Mucosa of stomach (tissue), 1 donor: ENCODE results near the gene ZNF385D.
"Not testable (repeated sequence)": the region's sequence is repeated elsewhere in the genome, so short reads cannot be mapped to it uniquely, and the experiment has no call there.

Experiments
- H3K27me3 ChIP-seq: one replicate; pipeline ENCODE4 v1.7.0; 2013; ENCODE audit warnings: mild to moderate bottlenecking, low read length; ENCODE audit not compliant: control insufficient read depth, insufficient read depth
- H3K36me3 ChIP-seq: one replicate; pipeline ENCODE4 v1.7.0; 2013; ENCODE audit warnings: low read length; ENCODE audit not compliant: control insufficient read depth, insufficient read depth
- H3K4me1 ChIP-seq: one replicate; pipeline ENCODE4 v1.7.0; 2013; ENCODE audit warnings: mild to moderate bottlenecking, low read length; ENCODE audit not compliant: control insufficient read depth, insufficient read depth
- H3K4me3 ChIP-seq: one replicate; pipeline ENCODE4 v1.7.0; 2013; ENCODE audit warnings: low read length
- H3K9ac ChIP-seq: one replicate; pipeline ENCODE4 v1.7.0; 2013; ENCODE audit warnings: mild to moderate bottlenecking, low read length, moderate library complexity
- H3K9me3 ChIP-seq: one replicate; pipeline ENCODE4 v1.7.0; 2013; ENCODE audit warnings: mild to moderate bottlenecking, low read length, moderate library complexity; ENCODE audit not compliant: control insufficient read depth
- donor health status: Pancreatic carcinoma.

The ZNF385D gene

GRCh38 chr3:21411058-21411457 lies 340.0 kb downstream of the ZNF385D start:
- Histone ChIP-seq H3K27me3 (no peaks in the 10 kb centered on the region), H3K36me3 (no peaks in the 10 kb centered on the region), H3K4me3 (no peak overlapping the region), H3K9me3 (no peaks in the 10 kb centered on the region), H3K9ac (no peak overlapping the region), H3K4me1 (no peaks in the 10 kb centered on the region)

- no peaks in the 10 kb centered on the region for H3K4me1 ChIP-seq
- H3K9ac ChIP-seq, result no peak overlapping the region
- H3K4me3 ChIP-seq, result no peak overlapping the region
- H3K27me3 ChIP-seq, result no peaks in the 10 kb centered on the region
- no peaks in the 10 kb centered on the region for H3K36me3 ChIP-seq
- H3K9me3 ChIP-seq, result no peaks in the 10 kb centered on the region
Measured at GRCh38 chr3:21409401-21409800, 341.6 kb downstream of the ZNF385D start.

GRCh38 chr3:21407743-21408142 lies 343.3 kb downstream of the ZNF385D start:
- H3K36me3 ChIP-seq, result no peaks in the 10 kb centered on the region
- H3K4me3 ChIP-seq, result no peak overlapping the region
- H3K9ac ChIP-seq, result no peak overlapping the region

GRCh38 chr3:21405671-21406667 lies 345.0 kb downstream of the ZNF385D start:
- Histone ChIP-seq H3K27me3 (no peaks in the 10 kb centered on the region), H3K9me3 (no peaks in the 10 kb centered on the region), H3K4me3 (no peak overlapping the region), H3K36me3 (no peaks in the 10 kb centered on the region), H3K9ac (no peak overlapping the region), H3K4me1 (no peaks in the 10 kb centered on the region)

More at GRCh38 chr3:21407743-21408142, 343.3 kb downstream of the ZNF385D start:
- Histone ChIP-seq H3K27me3 (no peaks in the 10 kb centered on the region), H3K9me3 (no peaks in the 10 kb centered on the region), H3K4me1 (no peaks in the 10 kb centered on the region)

GRCh38 chr3:21398461-21398860 lies 352.5 kb downstream of the ZNF385D start:
- no peak overlapping the region for H3K4me3 ChIP-seq

GRCh38 chr3:21393683-21394311 lies 357.2 kb downstream of the ZNF385D start:
- Histone ChIP-seq H3K4me1 (peaks cover 9% of the 10 kb centered on the region), H3K9me3 (no peaks in the 10 kb centered on the region), H3K4me3 (no peak overlapping the region), H3K36me3 (no peaks in the 10 kb centered on the region), H3K27me3 (no peaks in the 10 kb centered on the region), H3K9ac (no peak overlapping the region)

More at GRCh38 chr3:21398461-21398860, 352.5 kb downstream of the ZNF385D start:
- Histone ChIP-seq H3K9ac (no peak overlapping the region), H3K4me1 (peaks cover 4% of the 10 kb centered on the region), H3K9me3 (no peaks in the 10 kb centered on the region), H3K36me3 (no peaks in the 10 kb centered on the region), H3K27me3 (no peaks in the 10 kb centered on the region)

GRCh38 chr3:21392526-21392925 lies 358.5 kb downstream of the ZNF385D start:
- no peak overlapping the region for H3K9ac ChIP-seq
- peaks cover 7% of the 10 kb centered on the region for H3K4me1 ChIP-seq
- H3K27me3 ChIP-seq, result no peaks in the 10 kb centered on the region
- no peak overlapping the region for H3K4me3 ChIP-seq
- H3K9me3 ChIP-seq, result no peaks in the 10 kb centered on the region
- H3K36me3 ChIP-seq, result no peaks in the 10 kb centered on the region

- Histone ChIP-seq H3K9me3 (no peaks in the 10 kb centered on the region), H3K4me1 (peaks cover 7% of the 10 kb centered on the region), H3K27me3 (no peaks in the 10 kb centered on the region), H3K36me3 (no peaks in the 10 kb centered on the region), H3K9ac (no peak overlapping the region), H3K4me3 (no peak overlapping the region)
Measured at GRCh38 chr3:21390856-21391255, 360.2 kb downstream of the ZNF385D start.

- Histone ChIP-seq H3K4me1 (peaks cover 7% of the 10 kb centered on the region), H3K27me3 (no peaks in the 10 kb centered on the region), H3K9me3 (no peaks in the 10 kb centered on the region), H3K4me3 (no peak overlapping the region), H3K9ac (no peak overlapping the region), H3K36me3 (no peaks in the 10 kb centered on the region)
Measured at GRCh38 chr3:21390136-21390535, 360.9 kb downstream of the ZNF385D start.

- H3K9me3 ChIP-seq, H3K4me1 ChIP-seq, H3K9ac ChIP-seq, H3K36me3 ChIP-seq, H3K4me3 ChIP-seq, H3K27me3 ChIP-seq: not testable (repeated sequence)
Measured at GRCh38 chr3:21387142-21387826, 363.7 kb downstream of the ZNF385D start.

GRCh38 chr3:21378036-21378435 lies 373.0 kb downstream of the ZNF385D start:
- not testable (repeated sequence) for H3K9me3 ChIP-seq, H3K27me3 ChIP-seq, H3K4me3 ChIP-seq, H3K36me3 ChIP-seq, H3K9ac ChIP-seq, H3K4me1 ChIP-seq
